ENCODE data around the gene TRPV3.
A peak's percentile ranks its signal among the peaks of the same experiment; 100 is the strongest.

Gene TRPV3

GRCh38 chr17:3482852-3483251, 74.8 kb downstream of the TRPV3 start:
- H3K27ac ChIP-seq = no peak overlapping the region
- no peak for TF ChIP-seq CTCF (conservative IDR thresholded peaks at IDR 0.05)

- peak overlapping the region; percentile 62; the same call in 1 of the 2 replicates for H3K27ac ChIP-seq
- no peak for TF ChIP-seq CTCF (conservative IDR thresholded peaks at IDR 0.05)
These were observed 77.6 kb downstream of the TRPV3 start for GRCh38 chr17:3479988-3480387.

GRCh38 chr17:3475812-3476610, 81.6 kb downstream of the TRPV3 start, which contains the start of gene ASPA:
Gene ASPA (plus strand): TSS chr17:3475997. CDS start chr17:3476160, 163 bp downstream.
- H3K27ac ChIP-seq = peak within 1 kb of the TSS; percentile 56
- TF ChIP-seq CTCF (conservative IDR thresholded peaks at IDR 0.05) = no peak

- TF ChIP-seq CTCF (conservative IDR thresholded peaks at IDR 0.05) = no peak
- peak overlapping the region; percentile 56 for H3K27ac ChIP-seq
These were observed 82.3 kb downstream of the TRPV3 start for GRCh38 chr17:3475251-3475685.

- peak overlapping the region; percentile 56 for H3K27ac ChIP-seq
- TF ChIP-seq CTCF (conservative IDR thresholded peaks at IDR 0.05) = no peak
These were observed 83.4 kb downstream of the TRPV3 start for GRCh38 chr17:3474212-3474611.

GRCh38 chr17:3472137-3472536, 85.5 kb downstream of the TRPV3 start:
- no peak overlapping the region for H3K27ac ChIP-seq
- no peak for TF ChIP-seq CTCF (conservative IDR thresholded peaks at IDR 0.05)

GRCh38 chr17:3471599-3471998, 86.0 kb downstream of the TRPV3 start, which contains the start of gene SPATA22:
Gene SPATA22 (minus strand): TSS chr17:3471819. CDS start chr17:3469325, 2,494 bp downstream.
- H3K27ac ChIP-seq = no peak within 1 kb of the TSS
- TF ChIP-seq CTCF (conservative IDR thresholded peaks at IDR 0.05) = no peak

All from VCaP (cell line).